Right hindlimb (tissue), 1 donor: ENCODE data around the gene C2orf78.
A peak's percentile ranks its signal among the peaks of the same experiment; 100 is the strongest.
"Not testable (repeated sequence)": the region's sequence is repeated elsewhere in the genome, so short reads cannot be mapped to it uniquely, and the experiment has no call there.

Experiments used
- DNase-seq: peaks from one replicate; pipeline ENCODE4 v3.0.0-alpha.2; 2018

The C2orf78 gene

GRCh38 chr2:73783402-73783801 lies 581 bp upstream of the C2orf78 start:
- DNase-seq = not testable (repeated sequence)

- DNase-seq = no peak
These were observed 27.9 kb downstream of the C2orf78 start for GRCh38 chr2:73811878-73812277.

- no peak for DNase-seq
These were observed 28.7 kb downstream of the C2orf78 start for GRCh38 chr2:73812635-73813034.

GRCh38 chr2:73818296-73818695 lies 34.3 kb downstream of the C2orf78 start:
- DNase-seq = no peak

- DNase-seq = no peak
These were observed 37.2 kb downstream of the C2orf78 start for GRCh38 chr2:73821227-73821626.

- DNase-seq = no peak
These were observed 37.7 kb downstream of the C2orf78 start for GRCh38 chr2:73821669-73822068.

GRCh38 chr2:73822276-73822675 lies 38.3 kb downstream of the C2orf78 start:
- no peak for DNase-seq

- DNase-seq = no peak
These were observed 39.0 kb downstream of the C2orf78 start for GRCh38 chr2:73822991-73823390.

GRCh38 chr2:73823416-73823815 lies 39.4 kb downstream of the C2orf78 start:
- DNase-seq = no peak

- DNase-seq = no peak
These were observed 40.0 kb downstream of the C2orf78 start for GRCh38 chr2:73823916-73824523.

GRCh38 chr2:73825408-73825807 lies 41.4 kb downstream of the C2orf78 start:
- no peak for DNase-seq

- DNase-seq = no peak
These were observed 43.0 kb downstream of the C2orf78 start for GRCh38 chr2:73827018-73827417.

- no peak for DNase-seq
These were observed 43.8 kb downstream of the C2orf78 start for GRCh38 chr2:73827660-73828388.

- DNase-seq = no peak
These were observed 44.4 kb downstream of the C2orf78 start for GRCh38 chr2:73828389-73828817.

GRCh38 chr2:73828818-73829570 lies 45.0 kb downstream of the C2orf78 start, which contains the start of gene STAMBP:
Gene STAMBP, plus strand, starts transcription at chr2:73828961. Its CDS starts 1,896 bp downstream, at chr2:73830857.
- peak; percentile 97 for DNase-seq

GRCh38 chr2:73830871-73831401 lies 47.0 kb downstream of the C2orf78 start:
- DNase-seq = no peak

GRCh38 chr2:73832930-73833329 lies 48.9 kb downstream of the C2orf78 start:
- DNase-seq = no peak

- DNase-seq = no peak
These were observed 52.4 kb downstream of the C2orf78 start for GRCh38 chr2:73836141-73836943.

GRCh38 chr2:73837847-73838585 lies 54.0 kb downstream of the C2orf78 start:
- no peak for DNase-seq

GRCh38 chr2:73838889-73839534 lies 55.0 kb downstream of the C2orf78 start:
- no peak for DNase-seq
